Vagina (tissue), 2 donors: ENCODE measurements around the gene CENPX. TPM values are rescaled to one million over a fixed set of nuclear protein-coding genes. Genes with fewer than 3 reads are reported as not detected.

Experiments
- DNase-seq, 2 donors: peaks; one replicate each; pipeline ENCODE4 v3.0.0-alpha.2; 2017; ENCODE audit errors: extremely low spot score in 2 of 2
- H3K27ac ChIP-seq: fragments of 200-600 bp; sonication (generic); one replicate; pipeline ENCODE4 v1.5.1; 2019
- H3K27me3 ChIP-seq: fragments of 200-600 bp; sonication (generic); one replicate; pipeline ENCODE4 v1.5.1; 2019
- H3K36me3 ChIP-seq, 2 donors: fragments of 200-600 bp; sonication (generic); one replicate each; pipeline ENCODE4 v1.5.1; 2017 to 2019
- H3K4me1 ChIP-seq: fragments of 200-600 bp; sonication (generic); one replicate; pipeline ENCODE4 v1.5.1; 2019
- H3K4me3 ChIP-seq, 2 donors: fragments of 200-600 bp; sonication (generic); 1 replicate in 1 of 2; 2 replicates in 1 of 2; pipeline ENCODE4 v1.5.1; 2016 to 2019
- H3K9me3 ChIP-seq: fragments of 200-600 bp; sonication (generic); one replicate; pipeline ENCODE4 v1.5.1; 2019
- CTCF ChIP-seq, 3 experiments: fragments of 450-650 bp in 2 of 3; fragments of 200-600 bp in 1 of 3; sonication (generic) in 1 of 3; IDR thresholded peaks; one replicate each; pipeline ENCODE4 v1.5.1; 2017 to 2019; ENCODE audit warnings: antibody characterized with exemption in 3 of 3, mild to moderate bottlenecking in 2 of 3, moderate library complexity in 2 of 3
- POLR2A ChIP-seq, 2 donors: fragments of 450-650 bp; IDR thresholded peaks; one replicate each; pipeline ENCODE4 v1.6.1; 2017; ENCODE audit warnings: antibody characterized with exemption in 2 of 2, mild to moderate bottlenecking in 2 of 2, moderate library complexity in 2 of 2
- POLR2AphosphoS5 ChIP-seq, 2 donors: sonication (generic); formaldehyde crosslinking; IDR thresholded peaks; one replicate each; pipeline ENCODE4 v1.9.0; 2017; ENCODE audit warnings: antibody characterized with exemption in 2 of 2, mild to moderate bottlenecking in 2 of 2, low read depth in 1 of 2; ENCODE audit not compliant: insufficient read depth in 1 of 2
- intact Hi-C: fragments of 100-400 bp; cut with DNase I; formaldehyde crosslinking; loops from one replicate; pipeline ENCODE4 v1.15.1; 2023
- total RNA-seq: library from RNA; depleted of rRNA; stranded (reverse); fragments of >200 nt; gene quantifications from one replicate; pipeline ENCODE4 v1.2.3, GENCODE V29; 2016

Gene CENPX
- total RNA-seq, 1 donor from 2014 or later: 101 TPM

- Histone ChIP-seq H3K4me1 (peaks cover 29% of the 10 kb centered on the region), H3K9me3 (no peaks in the 10 kb centered on the region), H3K36me3 (peaks cover 0 to 52% of the 10 kb centered on the region in 2 donors), H3K27me3 (no peaks in the 10 kb centered on the region), H3K4me3 (no peak overlapping the region), H3K27ac (no peak overlapping the region)
- no peak for TF ChIP-seq POLR2A (IDR thresholded peaks at IDR 0.05)
- TF ChIP-seq CTCF (IDR thresholded peaks at IDR 0.05): no peak
- no peak for TF ChIP-seq POLR2AphosphoS5 (IDR thresholded peaks at IDR 0.05; ENCODE audit: insufficient read depth in 1 of 2, low read depth in 1 of 2)
- no peak for DNase-seq
- intact Hi-C loops: no loop called here
Measured at GRCh38 chr17:82055023-82055964, 32.6 kb upstream of the CENPX start.

DNA sequence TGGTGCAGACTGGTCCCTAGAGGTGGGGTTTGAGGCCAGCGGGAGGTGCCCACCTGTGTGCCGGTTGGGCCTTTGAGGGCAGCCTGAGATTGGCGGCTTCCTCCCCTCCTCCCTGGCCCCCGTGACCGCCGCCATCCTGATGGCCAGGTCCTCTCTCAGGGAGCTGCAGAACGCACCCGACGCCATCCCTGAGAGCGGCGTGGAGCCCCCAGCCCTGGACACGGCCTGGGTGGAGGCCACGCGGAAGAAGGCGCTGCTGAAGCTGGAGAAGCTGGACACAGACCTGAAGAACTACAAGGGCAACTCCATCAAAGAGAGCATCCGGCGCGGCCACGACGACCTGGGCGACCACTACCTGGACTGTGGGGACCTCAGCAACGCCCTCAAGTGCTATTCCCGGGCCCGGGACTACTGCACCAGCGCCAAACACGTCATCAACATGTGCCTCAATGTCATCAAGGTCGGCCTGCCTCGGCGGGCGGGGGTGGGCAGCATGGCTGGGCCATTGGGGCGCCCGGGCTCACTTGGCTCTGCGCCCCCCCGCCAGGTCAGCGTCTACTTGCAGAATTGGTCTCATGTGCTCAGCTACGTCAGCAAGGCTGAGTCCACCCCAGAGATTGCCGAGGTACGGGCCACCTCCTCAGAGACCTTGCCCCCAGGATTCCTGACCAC is 31.8 kb upstream of the CENPX start:
- intact Hi-C loops: no loop called here
- peaks cover 37% of the 10 kb centered on the region for H3K4me1 ChIP-seq
- no peaks in the 10 kb centered on the region for H3K27me3 ChIP-seq
- H3K9me3 ChIP-seq: no peaks in the 10 kb centered on the region
- DNase-seq: no peak
- no peak overlapping the region for H3K4me3 ChIP-seq
- TF ChIP-seq POLR2AphosphoS5 (IDR thresholded peaks at IDR 0.05; ENCODE audit: insufficient read depth in 1 of 2, low read depth in 1 of 2) (no peak), POLR2A (IDR thresholded peaks at IDR 0.05) (no peak), CTCF (IDR thresholded peaks at IDR 0.05) (no peak)
- H3K36me3 ChIP-seq: peaks cover 0 to 52% of the 10 kb centered on the region in 2 donors
- H3K27ac ChIP-seq: no peak overlapping the region

GRCh38 chr17:82053556-82054263 is 31.0 kb upstream of the CENPX start:
- no peak for TF ChIP-seq POLR2AphosphoS5 (IDR thresholded peaks at IDR 0.05; ENCODE audit: insufficient read depth in 1 of 2, low read depth in 1 of 2)
- no peak for TF ChIP-seq POLR2A (IDR thresholded peaks at IDR 0.05)
- no peak for TF ChIP-seq CTCF (IDR thresholded peaks at IDR 0.05)
- Histone ChIP-seq H3K9me3 (no peaks in the 10 kb centered on the region), H3K36me3 (peaks cover 0 to 55% of the 10 kb centered on the region in 2 donors), H3K27ac (no peak overlapping the region), H3K27me3 (no peaks in the 10 kb centered on the region), H3K4me3 (no peak overlapping the region), H3K4me1 (peaks cover 39% of the 10 kb centered on the region)
- no peak for DNase-seq
- intact Hi-C loops: no loop called here

DNA sequence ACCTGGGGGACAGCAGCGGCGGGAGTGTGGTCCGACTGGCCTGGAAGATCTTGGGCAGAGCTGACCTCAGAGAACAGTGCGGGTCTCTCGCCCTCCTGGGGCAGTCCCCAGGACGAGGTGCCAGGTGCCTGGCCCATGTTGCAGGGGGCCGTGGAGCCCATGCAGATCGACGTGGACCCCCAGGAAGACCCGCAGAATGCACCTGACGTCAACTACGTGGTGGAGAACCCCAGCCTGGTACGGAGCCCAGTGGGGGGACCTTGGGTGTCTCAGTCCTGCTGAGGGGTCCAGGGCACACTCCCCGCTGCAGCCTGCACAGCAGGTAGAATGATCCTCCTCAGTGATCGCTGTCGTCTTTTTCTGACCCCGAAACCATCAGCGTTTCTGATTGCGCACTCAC is 30.5 kb upstream of the CENPX start:
- DNase-seq: no peak
- peak overlapping the region in 1 of 2 donors; percentile 72 for H3K4me3 ChIP-seq
- TF ChIP-seq POLR2AphosphoS5 (IDR thresholded peaks at IDR 0.05; ENCODE audit: insufficient read depth in 1 of 2, low read depth in 1 of 2) (no peak), CTCF (IDR thresholded peaks at IDR 0.05) (no peak), POLR2A (IDR thresholded peaks at IDR 0.05) (no peak)
- H3K36me3 ChIP-seq: peaks cover 0 to 57% of the 10 kb centered on the region in 2 donors
- H3K27me3 ChIP-seq: no peaks in the 10 kb centered on the region
- H3K27ac ChIP-seq: no peak overlapping the region
- H3K4me1 ChIP-seq: peaks cover 39% of the 10 kb centered on the region
- intact Hi-C loops: no loop called here
- H3K9me3 ChIP-seq: no peaks in the 10 kb centered on the region
